GM19468 (cell line): ENCODE results near the gene TET2.

Source experiments
- ATAC-seq: cut with Tn5 transposase; IDR thresholded peaks from one replicate; pipeline ENCODE4 v1.9.1; 2021; ENCODE audit warnings: mild to moderate bottlenecking, moderate library complexity, moderate number of reproducible peaks; ENCODE audit not compliant: unreplicated experiment; ENCODE audit errors: extremely low read depth

TET2 gene

GRCh38 chr4:105179539-105180401, 33.1 kb downstream of the TET2 start:
- ATAC-seq: no peak

- no peak for ATAC-seq
Observed at GRCh38 chr4:105181259-105181658, 34.6 kb downstream of the TET2 start.

DNA sequence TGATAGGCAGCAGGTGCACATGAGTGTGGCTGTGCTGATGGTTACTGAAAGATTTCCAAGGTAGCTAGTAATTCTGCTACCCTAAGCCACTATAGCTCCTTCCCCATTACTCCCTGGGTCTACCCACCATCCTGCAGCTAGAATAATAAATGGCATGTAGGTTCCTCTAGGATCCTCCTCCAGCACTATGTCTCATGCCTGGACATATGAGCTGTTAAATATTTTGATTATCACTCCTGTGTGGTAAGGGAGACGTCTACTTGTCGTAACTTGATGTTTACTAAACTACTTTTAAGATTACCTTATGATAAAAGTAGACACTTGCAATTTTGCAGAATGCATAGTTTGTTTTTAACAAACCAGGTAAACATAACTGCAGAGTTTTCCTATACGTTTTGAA, 35.5 kb downstream of the TET2 start:
- no peak for ATAC-seq

DNA sequence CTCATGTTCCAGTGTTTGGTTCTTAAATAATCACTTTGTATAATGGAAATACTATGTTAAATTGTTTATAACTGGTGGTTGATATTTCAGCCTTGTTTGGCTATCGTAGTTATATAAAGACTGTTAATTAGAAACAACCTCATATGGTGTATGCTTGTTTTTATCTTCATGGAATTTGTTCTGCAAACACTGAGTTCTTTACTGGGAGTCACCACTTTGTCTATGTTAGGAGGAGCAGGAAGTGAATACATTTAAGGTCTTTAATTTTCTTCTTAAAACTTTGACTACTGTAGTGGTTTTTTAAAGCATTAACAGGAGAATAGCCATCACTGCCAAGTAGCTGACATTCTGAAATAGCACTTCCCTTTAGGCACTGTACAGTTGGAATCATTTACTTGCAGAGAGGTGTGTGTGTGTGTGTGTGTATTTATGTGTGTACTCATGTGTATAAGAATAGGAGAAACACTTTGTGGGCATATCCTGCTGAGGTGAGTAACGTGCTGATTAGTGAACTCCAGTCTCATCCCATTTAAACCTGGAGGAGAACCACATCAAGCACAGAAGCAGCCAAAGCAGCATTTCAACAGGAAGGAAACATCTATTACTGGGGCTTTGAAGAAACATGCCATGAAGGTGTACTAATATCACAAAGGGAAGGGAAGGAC, 37.8 kb downstream of the TET2 start:
- ATAC-seq: no peak

GRCh38 chr4:105186701-105187161, 40.1 kb downstream of the TET2 start:
- no peak for ATAC-seq

GRCh38 chr4:105189855-105190650, 43.4 kb downstream of the TET2 start:
- no peak for ATAC-seq

- ATAC-seq: peak; percentile 20
Observed at GRCh38 chr4:105191621-105192210, 45.0 kb downstream of the TET2 start.

GRCh38 chr4:105192474-105192873, 45.8 kb downstream of the TET2 start:
- ATAC-seq: no peak

DNA sequence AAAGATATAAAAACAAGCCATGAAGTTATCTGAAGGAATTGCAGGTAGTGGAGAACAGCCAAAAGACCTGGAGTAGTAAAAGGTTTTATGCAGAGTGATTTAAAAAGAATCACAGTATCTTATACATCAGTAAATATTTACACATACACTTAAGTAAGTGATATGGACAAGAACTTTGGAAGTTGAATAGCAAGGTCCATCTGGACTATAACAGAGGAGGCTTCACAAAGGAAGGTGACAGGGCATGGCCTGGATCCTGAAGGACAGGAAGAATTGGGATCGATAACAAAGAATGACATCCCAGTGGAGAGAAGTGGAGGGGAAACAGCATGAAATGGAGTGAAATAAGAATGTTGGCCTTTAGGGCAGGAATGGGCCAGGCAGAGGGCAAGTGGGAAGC, 46.2 kb downstream of the TET2 start:
- no peak for ATAC-seq

GRCh38 chr4:105193536-105193935, 46.9 kb downstream of the TET2 start:
- ATAC-seq: no peak

DNA sequence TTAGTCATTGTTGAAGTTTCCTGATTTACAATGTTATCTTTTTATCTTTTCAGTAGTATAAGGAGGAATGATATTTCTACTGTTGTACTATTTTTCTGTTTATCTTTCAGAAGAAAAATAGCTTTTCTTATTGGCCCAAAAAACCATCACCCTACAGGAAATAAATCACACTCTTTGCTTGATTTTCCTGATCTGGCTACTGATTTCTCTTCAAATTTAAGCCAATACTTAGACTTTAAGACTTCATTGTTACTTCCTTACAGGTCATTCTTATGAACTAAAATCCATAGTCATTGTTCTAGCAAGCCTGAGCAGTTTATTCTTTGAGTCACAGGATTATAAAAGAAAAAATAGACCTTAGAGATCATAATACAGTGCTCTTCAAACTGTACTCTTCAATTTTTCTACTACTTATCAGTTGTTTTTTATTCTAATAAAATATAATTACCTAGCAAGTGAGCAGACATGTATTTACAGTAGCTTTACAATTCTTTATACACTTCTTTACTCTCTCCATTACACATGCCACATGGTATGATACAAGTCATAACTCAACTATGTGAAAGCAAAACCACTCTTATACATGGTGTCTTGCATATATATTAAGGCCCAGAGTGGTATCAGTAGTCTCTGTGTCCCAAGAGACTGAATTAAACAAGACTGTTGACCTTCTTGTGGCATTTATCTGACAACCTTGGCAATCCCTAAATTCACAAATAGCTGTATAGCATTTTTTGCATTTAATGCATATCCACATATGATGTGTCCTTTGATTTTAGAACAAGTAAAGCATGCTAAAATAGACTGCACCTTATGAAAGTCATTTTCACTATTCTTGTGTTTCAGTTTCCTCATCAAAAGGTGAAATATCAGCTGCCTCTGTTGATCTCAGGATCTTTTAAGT, 47.9 kb downstream of the TET2 start:
- ATAC-seq: peak; percentile 80

DNA sequence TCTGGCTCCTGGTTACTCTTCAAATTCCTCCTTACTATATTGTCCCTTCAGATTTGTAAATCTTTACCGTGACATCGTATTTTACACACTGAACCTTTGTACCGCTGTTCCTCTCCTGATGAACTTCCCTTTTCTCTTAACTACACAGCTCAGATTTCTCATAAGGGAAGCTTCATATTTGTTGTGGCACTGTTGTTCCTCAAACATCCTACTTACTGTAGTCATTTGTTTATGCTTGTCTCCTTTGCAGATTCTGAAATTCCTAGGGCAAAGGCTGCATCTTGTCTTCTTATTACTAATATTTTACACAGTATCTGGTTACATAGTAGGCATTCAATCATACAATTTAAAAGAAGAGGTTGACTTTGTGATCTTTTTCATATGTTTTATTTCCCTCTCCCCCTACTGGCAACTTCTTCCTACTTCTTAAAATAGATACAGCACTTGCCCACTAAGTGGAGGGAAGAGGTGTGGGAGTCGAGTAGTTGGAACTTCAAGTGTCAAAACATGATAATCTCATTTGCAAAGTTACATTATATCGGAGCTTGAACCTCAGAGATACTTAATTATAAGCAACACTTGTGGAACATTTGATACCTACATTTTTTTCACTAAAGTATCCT, 50.0 kb downstream of the TET2 start:
- ATAC-seq: no peak

- ATAC-seq: no peak
Observed at GRCh38 chr4:105197777-105198176, 51.1 kb downstream of the TET2 start.

- no peak for ATAC-seq
Observed at GRCh38 chr4:105198541-105198940, 51.9 kb downstream of the TET2 start.

DNA sequence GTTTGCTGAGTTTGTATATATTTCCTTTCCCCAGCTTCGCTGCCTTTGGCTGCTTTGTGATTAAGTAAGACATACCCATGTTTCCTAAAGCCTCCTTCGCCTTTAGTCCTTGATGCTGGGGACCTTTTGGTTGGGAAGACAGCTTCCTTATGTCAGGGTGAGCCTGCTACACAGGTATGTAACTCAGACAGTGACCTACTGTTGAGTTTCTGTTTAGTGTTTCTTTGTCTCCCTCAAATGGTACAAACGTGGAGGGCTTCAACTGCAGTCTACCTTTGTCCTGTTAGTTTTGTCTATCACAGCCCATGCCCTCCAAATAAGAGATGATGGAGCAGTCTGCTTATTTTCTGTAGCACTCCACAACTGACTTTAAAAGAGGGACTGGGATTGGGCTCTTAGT, 59.5 kb downstream of the TET2 start:
- no peak for ATAC-seq

DNA sequence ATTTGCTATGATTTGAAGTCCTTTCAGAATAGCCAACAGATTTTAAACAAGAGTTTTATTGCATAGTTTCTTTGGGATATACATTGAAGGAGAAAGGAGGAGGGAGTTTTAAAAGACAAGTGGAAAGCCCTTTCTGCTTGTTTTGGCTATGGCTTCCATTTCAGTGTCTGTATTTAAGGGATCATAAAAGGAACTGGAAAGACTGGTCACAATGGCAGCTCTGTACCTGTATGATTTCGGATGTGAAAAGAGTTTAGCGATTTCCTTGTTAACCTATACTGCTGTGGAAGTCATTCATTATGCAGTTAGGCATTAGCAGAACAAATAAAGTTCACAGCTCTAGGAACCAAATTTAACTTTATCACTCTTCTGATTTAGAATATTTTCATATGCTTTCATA, 60.7 kb downstream of the TET2 start:
- ATAC-seq: no peak

DNA sequence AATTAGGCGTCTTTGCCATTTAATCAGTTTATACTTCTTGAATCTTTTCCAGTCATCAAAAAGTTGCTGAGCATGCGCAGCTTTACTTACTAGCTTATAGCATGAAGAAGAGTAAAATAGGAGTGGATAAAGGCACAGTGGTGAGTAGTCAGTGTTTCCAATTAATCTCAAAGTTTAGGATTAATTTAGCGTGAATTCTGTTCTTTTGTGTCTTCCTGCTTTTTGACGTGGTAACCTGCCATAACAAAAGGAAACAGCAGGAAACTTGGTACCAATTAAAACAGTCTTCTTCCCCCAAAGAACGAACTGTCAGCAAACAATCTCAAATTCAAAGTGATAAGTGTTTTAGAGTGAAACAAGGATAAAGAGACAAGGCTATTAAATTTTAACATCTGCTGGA, 61.9 kb downstream of the TET2 start:
- ATAC-seq: no peak

DNA sequence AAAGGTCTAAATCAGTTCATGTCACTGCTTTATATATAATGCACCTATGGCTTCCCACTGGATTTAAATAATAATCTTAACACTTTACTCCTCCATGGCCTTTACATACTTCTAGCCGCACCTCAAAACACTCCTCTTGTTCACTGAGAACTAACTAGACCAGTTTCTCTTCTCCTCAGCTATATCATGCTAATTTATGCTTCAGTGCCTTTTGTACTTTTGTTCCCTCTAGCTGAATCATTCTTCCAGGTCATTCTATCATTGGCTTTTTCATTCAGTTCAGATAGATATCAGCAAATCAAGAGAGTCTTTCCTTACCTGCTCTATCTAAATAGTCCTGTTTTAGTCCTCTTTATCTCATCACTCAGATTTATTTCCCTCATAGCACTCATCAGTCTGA, 64.2 kb downstream of the TET2 start:
- no peak for ATAC-seq
